RWPE1 (cell line): ENCODE measurements around the gene FURIN.

Source experiments
- CTCF ChIA-PET: fragments of 350-600 bp; sonication (Branson Sonifier 250); formaldehyde crosslinking; extraction: SDS; loops from one replicate; lab custom pipeline; 2021; lab: Yijun Ruan, JAX
- POLR2A ChIA-PET: fragments of 400-600 bp; formaldehyde crosslinking; extraction: SDS; loops from one replicate; lab custom pipeline; 2020; ENCODE audit warnings: antibody characterized with exemption; ENCODE audit not compliant: low non-redundant PET; lab: Yijun Ruan, JAX
- DNase-seq: peaks from one replicate; pipeline ENCODE4 v3.0.0; 2012; ENCODE audit warnings: low spot score
- H3K27ac ChIP-seq: fragments of 450-650 bp; 2 replicates; pipeline ENCODE4 v1.5.1; 2017
- TF ChIP-seq, protein P1 (sequence below): fragments of 450-650 bp; conservative IDR thresholded peaks from 2 replicates; pipeline ENCODE4 v1.5.1; 2017; ENCODE audit warnings: low read depth, mild to moderate bottlenecking

The FURIN gene

DNA sequence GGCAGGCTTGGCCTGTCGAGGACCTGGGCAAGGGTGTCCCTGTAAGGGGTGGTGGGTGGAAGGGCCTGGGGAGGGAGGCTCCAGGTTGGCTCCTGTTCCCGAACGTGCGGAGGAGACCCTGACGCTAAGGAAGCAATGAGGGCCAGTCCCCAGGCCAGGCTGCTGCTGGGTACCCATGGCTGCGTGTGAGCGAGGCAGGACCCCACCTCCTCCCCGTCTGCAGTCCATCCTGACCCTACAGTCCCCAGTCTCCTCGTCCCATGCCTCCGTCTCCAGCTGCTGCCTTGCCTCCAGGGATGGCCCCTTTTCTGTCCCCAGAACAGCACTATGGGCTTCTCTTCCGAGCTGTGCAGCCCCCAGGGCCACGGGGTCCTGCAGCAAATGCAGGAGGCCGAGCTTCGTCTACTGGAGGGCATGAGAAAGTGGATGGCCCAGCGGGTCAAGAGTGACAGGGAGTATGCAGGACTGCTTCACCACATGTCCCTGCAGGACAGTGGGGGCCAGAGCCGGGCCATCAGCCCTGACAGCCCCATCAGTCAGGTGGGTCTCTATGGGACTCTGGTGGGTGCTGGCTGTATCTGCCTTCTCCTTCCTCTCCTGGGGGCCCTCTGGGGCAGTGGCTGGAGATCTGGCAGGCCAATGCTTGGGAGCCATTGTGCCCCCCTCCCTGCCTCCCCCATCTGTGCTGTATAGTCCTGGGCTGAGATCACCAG is 16.5 kb downstream of the FURIN start:
- H3K27ac ChIP-seq = peak overlapping the region; percentile 12; the same call in 1 of the 2 replicates

DNA sequence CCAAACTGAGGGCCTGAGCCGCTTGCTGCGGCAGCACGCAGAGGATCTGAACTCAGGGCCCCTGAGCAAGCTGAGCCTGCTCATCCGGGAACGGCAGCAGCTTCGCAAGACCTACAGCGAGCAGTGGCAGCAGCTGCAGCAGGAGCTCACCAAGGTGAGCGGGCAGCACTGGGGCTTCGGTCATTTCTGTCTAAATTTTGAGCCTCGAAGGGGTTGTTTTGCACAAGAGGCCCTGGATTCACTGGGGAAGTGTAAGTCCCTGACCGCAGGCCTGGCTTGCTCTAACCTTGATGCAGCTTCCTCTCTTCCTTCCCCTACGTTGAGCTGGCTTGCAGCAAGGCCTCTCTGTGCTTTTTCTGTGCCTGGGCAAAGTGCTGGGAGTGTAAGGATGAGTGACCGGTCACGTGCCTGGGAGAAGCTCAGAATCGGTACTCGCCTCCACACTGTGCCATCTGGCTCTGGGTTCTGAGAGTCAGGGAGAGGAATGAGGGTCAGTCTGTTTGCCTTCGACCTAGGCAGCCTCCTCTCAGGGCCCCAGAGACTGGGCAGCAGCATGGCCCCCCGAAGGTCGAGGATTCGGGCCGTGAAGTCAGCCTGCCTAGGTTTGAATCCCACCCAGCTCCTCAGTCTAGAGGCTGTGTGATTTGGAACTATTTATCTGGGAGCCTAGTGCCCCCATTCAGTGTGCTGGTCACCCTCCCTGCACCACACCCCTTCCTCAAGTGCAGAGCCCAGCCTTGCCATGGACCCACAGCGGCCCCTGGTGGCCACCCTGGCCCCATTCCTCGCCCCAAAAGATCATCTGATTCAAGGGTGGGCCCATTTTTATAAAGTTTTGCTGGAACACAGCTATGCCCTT is 17.3 kb downstream of the FURIN start:
- peak overlapping the region; percentile 12; the same call in 1 of the 2 replicates for H3K27ac ChIP-seq
- ChIA-PET CTCF (interaction anchor here (0.5 to 3.8 kb wide), 31 partner anchors 9 to 1259 kb away, joined by 3 to 35 read pairs (median 4); partner anchors contain the start of genes BLM and MAN2A2), POLR2A (no interaction called here)
- peak; percentile 66 for DNase-seq
- TF ChIP-seq, protein P1, sequence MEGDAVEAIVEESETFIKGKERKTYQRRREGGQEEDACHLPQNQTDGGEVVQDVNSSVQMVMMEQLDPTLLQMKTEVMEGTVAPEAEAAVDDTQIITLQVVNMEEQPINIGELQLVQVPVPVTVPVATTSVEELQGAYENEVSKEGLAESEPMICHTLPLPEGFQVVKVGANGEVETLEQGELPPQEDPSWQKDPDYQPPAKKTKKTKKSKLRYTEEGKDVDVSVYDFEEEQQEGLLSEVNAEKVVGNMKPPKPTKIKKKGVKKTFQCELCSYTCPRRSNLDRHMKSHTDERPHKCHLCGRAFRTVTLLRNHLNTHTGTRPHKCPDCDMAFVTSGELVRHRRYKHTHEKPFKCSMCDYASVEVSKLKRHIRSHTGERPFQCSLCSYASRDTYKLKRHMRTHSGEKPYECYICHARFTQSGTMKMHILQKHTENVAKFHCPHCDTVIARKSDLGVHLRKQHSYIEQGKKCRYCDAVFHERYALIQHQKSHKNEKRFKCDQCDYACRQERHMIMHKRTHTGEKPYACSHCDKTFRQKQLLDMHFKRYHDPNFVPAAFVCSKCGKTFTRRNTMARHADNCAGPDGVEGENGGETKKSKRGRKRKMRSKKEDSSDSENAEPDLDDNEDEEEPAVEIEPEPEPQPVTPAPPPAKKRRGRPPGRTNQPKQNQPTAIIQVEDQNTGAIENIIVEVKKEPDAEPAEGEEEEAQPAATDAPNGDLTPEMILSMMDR = peak; percentile 99

More for the DNA sequence above, 16.5 kb downstream of the FURIN start:
- no peak for DNase-seq
- TF ChIP-seq, protein P1 = no peak
- POLR2A ChIA-PET = no interaction called here
- CTCF ChIA-PET = interaction anchor here (0.5 to 3.8 kb wide), 9 partner anchors 10 to 406 kb away, joined by 3 to 35 read pairs (median 5); partner anchors contain the start of gene MAN2A2

DNA sequence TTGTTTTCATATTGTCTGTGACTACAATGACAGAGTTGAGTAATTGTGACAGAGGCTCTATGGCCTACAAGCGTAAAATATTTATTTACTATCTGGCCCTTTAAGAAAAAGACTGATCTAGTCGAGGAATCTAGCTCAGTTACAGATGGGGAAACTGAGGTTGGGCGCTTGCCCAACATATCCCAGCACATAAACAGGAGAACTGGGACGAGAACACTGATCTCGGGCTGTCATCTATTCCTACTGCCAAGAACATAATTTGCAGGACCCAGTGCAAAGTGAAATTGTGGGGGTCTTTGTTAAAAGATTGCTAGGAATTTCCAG is 17.9 kb downstream of the FURIN start:
- TF ChIP-seq, protein P1 = peak; percentile 66
- ChIA-PET CTCF (interaction anchor here (0.5 to 3.8 kb wide), 27 partner anchors 10 to 1259 kb away, joined by 3 to 35 read pairs (median 4); partner anchors contain the start of genes BLM and MAN2A2), POLR2A (no interaction called here)
- no peak overlapping the region for H3K27ac ChIP-seq
- no peak for DNase-seq

DNA sequence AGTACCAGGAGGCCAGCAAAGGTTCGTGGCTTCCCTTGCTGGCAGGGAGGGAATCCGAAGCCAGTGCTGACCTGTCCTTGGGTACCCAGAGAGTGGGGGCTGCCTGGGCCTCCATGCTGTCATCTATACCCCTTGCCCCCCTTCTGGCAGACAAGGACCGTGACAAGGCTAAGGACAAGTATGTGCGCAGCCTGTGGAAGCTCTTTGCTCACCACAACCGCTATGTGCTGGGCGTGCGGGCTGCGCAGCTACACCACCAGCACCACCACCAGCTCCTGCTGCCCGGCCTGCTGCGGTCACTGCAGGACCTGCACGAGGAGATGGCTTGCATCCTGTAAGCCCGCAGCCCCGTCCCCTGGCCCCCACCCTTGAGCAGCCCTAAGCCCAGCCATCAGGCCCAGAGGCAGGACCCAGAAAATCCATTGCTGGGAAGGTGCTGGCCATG is 18.7 kb downstream of the FURIN start:
- no peak overlapping the region for H3K27ac ChIP-seq
- CTCF ChIA-PET = interaction anchor here (0.8 to 3.8 kb wide), 4 partner anchors 38 to 621 kb away, joined by 4 to 35 read pairs (median 8); no protein-coding TSS in a partner anchor
- TF ChIP-seq, protein P1 = no peak
- POLR2A ChIA-PET = no interaction called here
- DNase-seq = no peak

DNA sequence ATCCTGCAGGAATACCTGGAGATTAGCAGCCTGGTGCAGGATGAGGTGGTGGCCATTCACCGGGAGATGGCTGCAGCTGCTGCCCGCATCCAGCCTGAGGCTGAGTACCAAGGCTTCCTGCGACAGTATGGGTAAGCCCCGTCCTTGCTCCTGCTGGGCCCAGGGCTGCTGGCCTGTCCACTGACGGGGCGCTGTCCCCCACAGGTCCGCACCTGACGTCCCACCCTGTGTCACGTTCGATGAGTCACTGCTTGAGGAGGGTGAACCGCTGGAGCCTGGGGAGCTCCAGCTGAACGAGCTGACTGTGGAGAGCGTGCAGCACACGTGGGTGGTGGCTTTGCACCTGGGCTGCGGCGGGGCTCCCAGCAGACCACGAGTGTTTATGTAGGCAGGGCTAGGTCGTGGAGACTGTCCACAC is 20.9 kb downstream of the FURIN start:
- ChIA-PET CTCF (interaction anchor here (0.6 to 1.4 kb wide), 3 partner anchors 12 to 241 kb away, joined by 3 read pairs; no protein-coding TSS in a partner anchor), POLR2A (no interaction called here)
- no peak for DNase-seq
- TF ChIP-seq, protein P1 = no peak
- H3K27ac ChIP-seq = no peak overlapping the region
